IPS-18c (cell line): ENCODE measurements around the gene C10orf88.
"Not testable (repeated sequence)": the region's sequence is repeated elsewhere in the genome, so short reads cannot be mapped to it uniquely, and the experiment has no call there.

Experiments used
- H3K4me3 ChIP-seq: 2 replicates; pipeline ENCODE4 v1.7.0; 2013; ENCODE audit warnings: low read depth, mild to moderate bottlenecking, low read length, moderate library complexity; ENCODE audit not compliant: insufficient read depth
- H3K9me3 ChIP-seq: one replicate; pipeline ENCODE4 v1.6.1; 2013; ENCODE audit warnings: mild to moderate bottlenecking, low read length, moderate library complexity; ENCODE audit not compliant: control insufficient read depth, insufficient read depth

Gene C10orf88

DNA sequence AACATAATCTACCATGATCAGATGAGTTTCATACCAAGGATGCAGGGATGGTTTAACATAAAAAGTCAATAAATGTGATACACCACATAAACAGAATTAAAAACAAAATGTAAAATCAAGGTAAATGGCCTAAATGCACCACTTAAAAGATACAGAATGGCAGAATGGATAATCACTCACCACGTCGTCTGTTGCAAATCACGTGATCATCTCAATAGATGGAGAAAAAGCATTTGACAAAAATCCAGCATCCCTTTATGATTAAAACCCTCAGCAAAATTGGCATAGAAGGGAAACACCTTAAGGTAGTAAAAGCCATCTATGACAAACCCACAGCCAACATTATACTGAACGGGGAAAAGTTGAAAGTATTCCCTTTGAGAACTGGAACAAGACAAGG lies 50.2 kb downstream of the C10orf88 start:
- H3K9me3 ChIP-seq, H3K4me3 ChIP-seq: not testable (repeated sequence)

- H3K4me3 ChIP-seq: no peak overlapping the region
- H3K9me3 ChIP-seq: no peaks in the 10 kb centered on the region
These were observed 59.6 kb downstream of the C10orf88 start for GRCh38 chr10:122894261-122894944.

- Histone ChIP-seq H3K4me3 (no peak overlapping the region), H3K9me3 (no peaks in the 10 kb centered on the region)
These were observed 69.9 kb downstream of the C10orf88 start for GRCh38 chr10:122884166-122884565.

- Histone ChIP-seq H3K4me3 (no peak overlapping the region), H3K9me3 (no peaks in the 10 kb centered on the region)
These were observed 71.3 kb downstream of the C10orf88 start for GRCh38 chr10:122882766-122883165.
